Prostate gland (tissue), 2 donors: ENCODE results near the gene LTBP3. TPM values are rescaled to one million over a fixed set of nuclear protein-coding genes. Genes with fewer than 3 reads are reported as not detected.

Experiments used
- DNase-seq: peaks from one replicate; pipeline ENCODE4 v3.0.0-alpha.2; 2019; ENCODE audit warnings: low spot score
- H3K27ac ChIP-seq, 2 donors: fragments of 200-600 bp; sonication (generic); 2 replicates each; pipeline ENCODE4 v1.5.1; 2017 to 2019
- H3K27me3 ChIP-seq: fragments of 200-600 bp; sonication (generic); replicated peaks from 2 replicates; pipeline ENCODE4 v1.5.1; 2019; ENCODE audit not compliant: insufficient read depth
- H3K36me3 ChIP-seq, 2 donors: fragments of 200-600 bp; sonication (generic); 1 replicate in 1 of 2; 2 replicates in 1 of 2; pipeline versions ENCODE4 v1.5.1 to v1.8.1; 2017 to 2019
- H3K4me1 ChIP-seq: fragments of 200-600 bp; sonication (generic); replicated peaks from 2 replicates; pipeline ENCODE4 v1.5.1; 2019
- H3K4me3 ChIP-seq, 2 donors: fragments of 200-600 bp; sonication (generic); 2 replicates each; pipeline ENCODE4 v1.5.1; 2017 to 2019
- H3K9me3 ChIP-seq: fragments of 200-600 bp; sonication (generic); 2 replicates; pipeline ENCODE4 v1.5.1; 2017
- POLR2A ChIP-seq: fragments of 450-650 bp; IDR thresholded peaks from one replicate; pipeline ENCODE4 v1.6.1; 2016; ENCODE audit warnings: antibody characterized with exemption, mild to moderate bottlenecking
- POLR2AphosphoS5 ChIP-seq: sonication (generic); formaldehyde crosslinking; IDR thresholded peaks from one replicate; pipeline ENCODE4 v1.6.1; 2017; ENCODE audit warnings: antibody characterized with exemption
- WGBS: methylation state at CpG from one replicate; pipeline ENCODE4 v1.1.5; 2018; 5-methylcytosine and 5-hydroxymethylcytosine counted together
- intact Hi-C: fragments of 100-400 bp; cut with DNase I; formaldehyde crosslinking; loops from one replicate; pipeline ENCODE4 v1.14.2; 2022
- total RNA-seq, 2 donors: library from RNA; depleted of rRNA; stranded (reverse); fragments of >200 nt; gene quantifications; one replicate each; pipeline ENCODE4 v1.1.0, GENCODE V29; 2016
- TF ChIP-seq, protein P1 (sequence below), 4 experiments: fragments of 200-600 bp in 2 of 4; fragments of 450-650 bp in 2 of 4; sonication (generic) in 2 of 4; IDR thresholded peaks; 1 replicate in 3 of 4; 2 replicates in 1 of 4; pipeline ENCODE4 v1.5.1; 2016 to 2019; ENCODE audit warnings: antibody characterized with exemption in 4 of 4, mild to moderate bottlenecking in 2 of 4, moderate library complexity in 2 of 4

Gene LTBP3
- total RNA-seq, 2 donors from 2014 or later, result 220 to 234 TPM

DNA sequence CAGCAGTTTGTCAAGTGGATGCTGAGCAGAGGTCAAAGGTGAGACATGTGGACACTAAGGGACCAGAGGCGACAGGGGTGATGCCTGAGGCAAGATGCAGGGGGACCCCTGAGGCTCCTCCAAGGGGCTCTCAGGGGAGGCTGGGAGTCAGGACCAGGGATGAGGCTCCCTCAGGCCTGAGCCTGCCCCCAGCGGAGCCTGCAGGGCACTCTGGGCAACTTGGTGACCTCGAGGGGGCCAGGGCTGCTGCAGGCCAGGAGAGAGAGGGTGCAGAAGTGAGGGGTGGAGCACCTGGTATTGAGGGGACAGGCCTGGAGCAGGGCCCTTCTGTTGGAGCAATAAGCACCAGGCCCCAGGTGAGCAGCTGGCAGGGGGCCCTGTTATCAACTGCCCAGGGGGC, 23.8 kb upstream of the LTBP3 start:
- H3K9me3 ChIP-seq, result no peaks in the 10 kb centered on the region
- DNase-seq, result no peak
- 98% methylated on average over 3 of the region's 3 CpGs for WGBS
- peaks cover 0 to 25% of the 10 kb centered on the region in 2 donors for H3K36me3 ChIP-seq
- intact Hi-C loops, result no loop called here
- H3K27me3 ChIP-seq, result no peaks in the 10 kb centered on the region
- no peak for TF ChIP-seq POLR2A
- TF ChIP-seq, protein P1, sequence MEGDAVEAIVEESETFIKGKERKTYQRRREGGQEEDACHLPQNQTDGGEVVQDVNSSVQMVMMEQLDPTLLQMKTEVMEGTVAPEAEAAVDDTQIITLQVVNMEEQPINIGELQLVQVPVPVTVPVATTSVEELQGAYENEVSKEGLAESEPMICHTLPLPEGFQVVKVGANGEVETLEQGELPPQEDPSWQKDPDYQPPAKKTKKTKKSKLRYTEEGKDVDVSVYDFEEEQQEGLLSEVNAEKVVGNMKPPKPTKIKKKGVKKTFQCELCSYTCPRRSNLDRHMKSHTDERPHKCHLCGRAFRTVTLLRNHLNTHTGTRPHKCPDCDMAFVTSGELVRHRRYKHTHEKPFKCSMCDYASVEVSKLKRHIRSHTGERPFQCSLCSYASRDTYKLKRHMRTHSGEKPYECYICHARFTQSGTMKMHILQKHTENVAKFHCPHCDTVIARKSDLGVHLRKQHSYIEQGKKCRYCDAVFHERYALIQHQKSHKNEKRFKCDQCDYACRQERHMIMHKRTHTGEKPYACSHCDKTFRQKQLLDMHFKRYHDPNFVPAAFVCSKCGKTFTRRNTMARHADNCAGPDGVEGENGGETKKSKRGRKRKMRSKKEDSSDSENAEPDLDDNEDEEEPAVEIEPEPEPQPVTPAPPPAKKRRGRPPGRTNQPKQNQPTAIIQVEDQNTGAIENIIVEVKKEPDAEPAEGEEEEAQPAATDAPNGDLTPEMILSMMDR (IDR thresholded peaks at IDR 0.05), result no peak
- no peak for TF ChIP-seq POLR2AphosphoS5
- peaks cover 5% of the 10 kb centered on the region for H3K4me1 ChIP-seq
- H3K27ac ChIP-seq, result no peak overlapping the region
- H3K4me3 ChIP-seq, result no peak overlapping the region

DNA sequence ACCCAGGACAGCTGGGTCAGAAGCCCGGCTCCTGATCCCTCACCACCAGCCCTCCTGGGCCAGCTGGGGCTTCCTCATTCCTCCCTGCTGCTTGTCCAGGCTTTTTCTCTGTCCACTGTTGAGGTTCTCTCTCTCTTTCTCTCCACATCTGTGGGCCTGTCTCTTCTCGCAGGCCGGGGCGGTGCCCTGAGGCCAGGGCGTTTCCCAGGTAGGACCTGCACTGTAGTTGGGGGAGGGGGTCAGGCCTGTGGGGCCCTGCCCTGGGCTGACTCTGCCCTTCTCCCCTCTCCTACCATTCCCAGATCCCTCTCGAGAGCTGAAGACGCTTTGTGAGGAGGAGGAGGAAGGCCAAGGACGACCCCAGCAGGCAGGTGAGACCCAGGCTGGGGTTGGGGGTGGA, 22.6 kb upstream of the LTBP3 start:
- Histone ChIP-seq H3K36me3 (peaks cover 0 to 25% of the 10 kb centered on the region in 2 donors), H3K4me1 (peaks cover 13% of the 10 kb centered on the region), H3K9me3 (no peaks in the 10 kb centered on the region), H3K27ac (no peak overlapping the region), H3K4me3 (no peak overlapping the region), H3K27me3 (no peaks in the 10 kb centered on the region)
- intact Hi-C loops, result no loop called here
- no peak for DNase-seq
- TF ChIP-seq POLR2A (no peak), POLR2AphosphoS5 (no peak)
- TF ChIP-seq, protein P1 (IDR thresholded peaks at IDR 0.05), result no peak
- 83% methylated on average over 8 of the region's 8 CpGs for WGBS

DNA sequence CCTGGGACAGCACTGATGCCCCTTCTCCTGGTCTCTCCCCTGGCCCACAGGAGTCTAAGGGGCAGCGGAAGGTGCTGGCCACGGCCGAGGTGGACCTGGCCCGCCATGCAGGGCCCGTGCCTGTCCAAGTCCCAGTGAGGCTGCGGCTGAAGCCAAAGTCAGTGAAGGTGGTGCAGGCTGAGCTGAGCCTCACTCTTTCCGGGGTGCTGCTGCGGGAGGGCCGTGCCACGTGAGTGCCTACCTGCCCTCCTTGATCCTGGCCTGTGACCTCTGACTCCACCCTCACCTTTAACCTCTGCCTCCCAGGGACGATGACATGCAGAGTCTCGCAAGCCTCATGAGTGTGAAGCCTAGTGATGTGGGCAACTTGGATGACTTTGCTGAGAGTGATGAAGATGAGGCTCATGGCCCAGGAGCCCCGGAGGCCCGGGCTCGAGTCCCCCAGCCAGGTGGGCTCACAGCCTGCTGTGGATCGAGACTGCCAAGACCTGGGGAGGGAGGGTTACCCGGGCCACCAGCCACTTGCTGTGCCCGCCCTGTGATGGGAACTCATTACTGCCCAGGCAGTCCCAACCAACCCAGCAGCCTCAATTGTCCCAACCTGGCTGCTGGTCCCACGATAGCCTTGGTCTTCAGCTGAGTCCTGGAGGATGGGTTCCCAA, 22.0 kb upstream of the LTBP3 start:
- Histone ChIP-seq H3K27me3 (no peaks in the 10 kb centered on the region), H3K36me3 (peaks cover 0 to 21% of the 10 kb centered on the region in 2 donors), H3K4me3 (no peak overlapping the region), H3K27ac (no peak overlapping the region), H3K9me3 (no peaks in the 10 kb centered on the region), H3K4me1 (peaks cover 13% of the 10 kb centered on the region)
- intact Hi-C loops, result no loop called here
- no peak for DNase-seq
- TF ChIP-seq, protein P1 (IDR thresholded peaks at IDR 0.05), result no peak
- TF ChIP-seq POLR2AphosphoS5, result no peak
- no peak for TF ChIP-seq POLR2A
- 93% methylated on average over 19 of the region's 19 CpGs for WGBS

DNA sequence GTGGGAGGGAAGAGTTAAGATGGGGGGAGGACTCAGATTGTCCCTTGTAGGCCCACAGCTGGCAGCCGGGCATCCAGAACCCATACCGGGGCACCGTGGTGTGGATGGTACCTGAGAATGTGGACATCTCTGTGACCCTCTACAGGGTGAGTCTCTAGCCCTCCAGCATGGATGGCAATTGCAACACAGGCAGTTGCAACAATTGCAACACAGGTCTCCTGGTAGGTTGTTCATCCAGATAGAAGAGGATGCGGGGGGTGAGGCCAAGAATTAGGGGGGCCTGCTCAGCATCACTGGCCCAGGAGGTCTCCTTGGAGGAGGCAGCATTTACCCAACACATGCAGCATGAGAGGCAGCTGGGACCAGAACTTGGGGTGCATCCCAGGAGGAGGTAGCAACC, 21.1 kb upstream of the LTBP3 start:
- no peak overlapping the region for H3K4me3 ChIP-seq
- no peaks in the 10 kb centered on the region for H3K27me3 ChIP-seq
- TF ChIP-seq, protein P1 (IDR thresholded peaks at IDR 0.05), result no peak
- no peak for TF ChIP-seq POLR2AphosphoS5
- no peak for TF ChIP-seq POLR2A
- intact Hi-C loops, result loop anchor here (5.0 kb wide), 1 partner anchor 83 kb away; the partner anchor contains the start of gene RELA
- peaks cover 0 to 19% of the 10 kb centered on the region in 2 donors for H3K36me3 ChIP-seq
- peaks cover 13% of the 10 kb centered on the region for H3K4me1 ChIP-seq
- no peak overlapping the region for H3K27ac ChIP-seq
- WGBS, result 89% methylated on average over 4 of the region's 4 CpGs
- H3K9me3 ChIP-seq, result no peaks in the 10 kb centered on the region
- no peak for DNase-seq

DNA sequence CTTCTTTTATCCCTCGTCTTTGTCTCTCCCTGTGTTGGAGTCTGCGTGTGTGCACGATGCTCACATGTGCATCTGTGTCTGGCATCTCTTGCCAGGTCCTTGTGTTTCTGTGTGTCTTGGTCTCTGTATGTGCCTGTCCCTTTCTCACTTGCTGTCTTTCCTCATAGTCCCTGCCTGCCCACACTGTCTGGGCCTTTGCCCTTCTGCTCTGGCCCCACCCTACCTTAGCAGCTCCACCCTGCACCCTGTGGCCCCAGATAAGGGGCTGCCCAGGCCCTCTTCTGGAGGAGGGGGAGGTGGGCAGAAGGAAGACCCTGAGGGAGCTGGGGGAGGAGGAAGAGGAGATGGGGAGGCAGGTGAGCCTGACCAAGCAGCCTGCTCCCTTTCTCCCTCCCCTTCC, 20.5 kb upstream of the LTBP3 start:
- peaks cover 0 to 19% of the 10 kb centered on the region in 2 donors for H3K36me3 ChIP-seq
- 62% methylated on average over 3 of the region's 3 CpGs for WGBS
- H3K4me1 ChIP-seq, result peaks cover 16% of the 10 kb centered on the region

More for the DNA sequence above, 20.5 kb upstream of the LTBP3 start:
- TF ChIP-seq, protein P1 (IDR thresholded peaks at IDR 0.05), result no peak
- TF ChIP-seq POLR2A (no peak), POLR2AphosphoS5 (no peak)
- Histone ChIP-seq H3K27me3 (no peaks in the 10 kb centered on the region), H3K27ac (no peak overlapping the region), H3K9me3 (no peaks in the 10 kb centered on the region), H3K4me3 (no peak overlapping the region)
- intact Hi-C loops, result loop anchor here (5.0 kb wide), 1 partner anchor 84 kb away; the partner anchor contains the start of gene RELA
- DNase-seq, result no peak
